Mucosa of stomach (tissue), 1 donor: Measurements from ENCODE around the gene PHF11.
"Not testable (repeated sequence)": the region's sequence is repeated elsewhere in the genome, so short reads cannot be mapped to it uniquely, and the experiment has no call there.

Experiments used
- H3K27me3 ChIP-seq: one replicate; pipeline ENCODE4 v1.7.0; 2013; ENCODE audit warnings: mild to moderate bottlenecking, low read length; ENCODE audit not compliant: control insufficient read depth, insufficient read depth
- H3K36me3 ChIP-seq: one replicate; pipeline ENCODE4 v1.7.0; 2013; ENCODE audit warnings: low read length; ENCODE audit not compliant: control insufficient read depth, insufficient read depth
- H3K4me1 ChIP-seq: one replicate; pipeline ENCODE4 v1.7.0; 2013; ENCODE audit warnings: mild to moderate bottlenecking, low read length; ENCODE audit not compliant: control insufficient read depth, insufficient read depth
- H3K4me3 ChIP-seq: one replicate; pipeline ENCODE4 v1.7.0; 2013; ENCODE audit warnings: low read length
- H3K9ac ChIP-seq: one replicate; pipeline ENCODE4 v1.7.0; 2013; ENCODE audit warnings: mild to moderate bottlenecking, low read length, moderate library complexity
- H3K9me3 ChIP-seq: one replicate; pipeline ENCODE4 v1.7.0; 2013; ENCODE audit warnings: mild to moderate bottlenecking, low read length, moderate library complexity; ENCODE audit not compliant: control insufficient read depth
- donor health status: Pancreatic carcinoma.

The PHF11 gene

DNA sequence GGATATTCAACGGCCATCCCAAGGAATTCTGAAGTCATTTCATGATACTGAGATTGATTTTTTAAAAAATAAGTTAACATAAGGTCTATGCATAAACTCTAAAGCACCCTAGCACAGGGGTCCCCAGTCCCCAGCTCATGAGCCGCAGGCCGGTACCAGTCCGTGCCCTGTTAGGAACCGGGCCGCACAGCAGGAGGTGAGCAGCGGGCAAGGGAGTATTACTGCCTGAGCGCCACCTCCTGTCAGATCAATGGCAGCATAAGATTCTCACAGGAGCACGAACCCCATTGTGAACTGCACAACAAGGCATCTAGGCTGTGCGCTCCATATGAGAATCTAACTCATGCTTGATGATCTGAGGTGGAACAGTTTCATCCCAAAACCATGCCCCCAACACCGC lies 58.6 kb downstream of the PHF11 start:
- H3K4me1 ChIP-seq: no peaks in the 10 kb centered on the region
- no peaks in the 10 kb centered on the region for H3K27me3 ChIP-seq
- no peak overlapping the region for H3K9ac ChIP-seq
- no peaks in the 10 kb centered on the region for H3K36me3 ChIP-seq
- no peaks in the 10 kb centered on the region for H3K9me3 ChIP-seq
- H3K4me3 ChIP-seq: no peak overlapping the region

DNA sequence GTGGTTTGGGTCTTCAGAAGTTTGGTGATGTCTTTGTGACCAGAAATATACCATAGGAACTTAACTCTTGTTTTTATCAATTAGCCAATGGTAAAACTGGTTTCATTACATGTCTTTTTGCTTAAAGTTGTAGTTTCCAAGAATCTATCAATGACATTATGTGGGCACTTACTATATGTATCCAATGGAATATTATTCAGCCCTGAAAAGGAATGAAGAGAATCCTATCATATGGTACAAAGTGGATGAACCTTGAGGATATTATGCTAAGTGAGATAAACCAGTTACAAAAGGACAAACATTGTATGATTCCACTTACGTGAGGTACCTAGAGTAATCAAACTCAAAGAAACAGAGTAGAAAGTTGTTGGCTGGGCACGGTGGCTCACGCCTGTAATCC lies 63.3 kb downstream of the PHF11 start:
- no peak overlapping the region for H3K4me3 ChIP-seq
- no peaks in the 10 kb centered on the region for H3K27me3 ChIP-seq
- no peaks in the 10 kb centered on the region for H3K9me3 ChIP-seq
- no peaks in the 10 kb centered on the region for H3K36me3 ChIP-seq
- H3K4me1 ChIP-seq: peaks cover 14% of the 10 kb centered on the region
- H3K9ac ChIP-seq: no peak overlapping the region

DNA sequence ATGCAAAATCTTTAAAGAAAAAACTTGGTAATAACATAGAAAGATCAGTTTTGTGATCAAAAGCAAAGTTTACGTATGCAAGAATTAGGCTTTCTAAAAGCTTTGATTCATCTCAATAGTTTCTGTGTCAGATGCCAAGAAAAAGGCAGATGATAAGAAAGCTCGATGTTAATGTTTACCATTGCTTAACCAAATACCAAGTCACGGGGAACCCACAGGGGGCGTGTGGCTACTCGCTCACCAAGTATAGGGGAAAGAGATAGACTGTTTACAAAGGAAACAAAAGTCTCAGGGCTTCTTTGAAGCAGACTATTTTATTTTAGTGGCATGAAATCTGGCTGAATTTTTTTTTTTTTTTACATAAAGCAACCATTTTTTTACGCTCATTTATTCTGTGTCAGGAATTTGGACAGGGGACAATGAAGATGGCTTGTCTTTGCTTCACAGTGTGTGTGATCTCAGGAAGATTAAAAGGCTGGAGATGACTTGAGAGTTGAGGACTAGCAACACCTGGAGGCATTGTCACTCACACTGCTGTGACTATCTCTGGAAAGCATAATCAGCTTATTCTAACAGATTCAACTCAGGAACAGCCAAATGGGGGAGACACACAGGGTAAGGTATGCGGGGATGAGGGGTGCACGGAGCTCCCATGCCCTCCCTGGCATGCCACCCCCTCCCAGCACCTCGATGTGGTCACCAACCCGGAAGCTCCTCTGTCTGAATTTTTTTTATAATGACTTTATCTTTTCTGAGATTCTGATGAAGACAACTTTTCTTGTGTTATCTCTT lies 64.7 kb downstream of the PHF11 start:
- Histone ChIP-seq H3K36me3 (no peaks in the 10 kb centered on the region), H3K27me3 (no peaks in the 10 kb centered on the region), H3K9ac (no peak overlapping the region), H3K9me3 (no peaks in the 10 kb centered on the region), H3K4me3 (no peak overlapping the region), H3K4me1 (peaks cover 14% of the 10 kb centered on the region)

DNA sequence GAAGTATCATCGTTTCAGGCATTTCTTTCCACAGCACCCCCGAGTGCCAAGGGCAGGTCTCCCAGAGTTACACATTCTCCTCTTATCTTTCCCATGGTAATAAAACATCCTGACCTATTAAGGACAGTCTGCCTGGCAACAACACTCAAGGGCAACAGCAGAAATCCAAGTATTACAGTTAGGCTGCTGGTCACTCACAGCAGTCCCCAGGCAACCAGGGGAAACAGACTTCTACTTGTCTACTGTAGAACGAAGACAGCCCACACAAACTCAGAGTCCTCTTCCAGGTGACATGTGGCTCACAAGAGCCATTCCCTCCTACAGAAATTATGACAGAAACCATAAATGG lies 65.3 kb downstream of the PHF11 start:
- H3K9me3 ChIP-seq: no peaks in the 10 kb centered on the region
- no peak overlapping the region for H3K9ac ChIP-seq
- no peak overlapping the region for H3K4me3 ChIP-seq
- no peaks in the 10 kb centered on the region for H3K36me3 ChIP-seq
- H3K4me1 ChIP-seq: peaks cover 14% of the 10 kb centered on the region
- no peaks in the 10 kb centered on the region for H3K27me3 ChIP-seq

DNA sequence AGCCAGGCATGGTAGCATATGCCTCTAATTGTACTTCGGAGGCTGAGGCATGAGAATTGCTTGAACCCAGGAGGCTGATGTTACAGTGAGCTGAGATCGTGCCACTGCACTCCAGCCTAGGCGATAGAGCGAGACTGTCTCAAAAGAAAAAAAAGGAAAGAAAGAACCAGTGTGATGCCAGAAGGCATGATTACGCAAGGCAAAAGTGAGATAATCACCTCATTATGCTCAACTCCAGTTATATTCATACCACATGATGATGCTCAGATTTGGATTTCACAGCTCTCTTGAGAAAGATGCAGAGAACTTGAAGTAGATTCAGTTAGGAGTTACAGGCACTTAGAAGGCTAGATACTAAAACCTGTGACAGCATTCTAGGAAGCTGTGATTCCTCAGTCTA lies 67.8 kb downstream of the PHF11 start:
- H3K9ac ChIP-seq: no peak overlapping the region
- H3K4me1 ChIP-seq: peaks cover 14% of the 10 kb centered on the region
- no peaks in the 10 kb centered on the region for H3K27me3 ChIP-seq
- no peak overlapping the region for H3K4me3 ChIP-seq
- H3K36me3 ChIP-seq: no peaks in the 10 kb centered on the region
- no peaks in the 10 kb centered on the region for H3K9me3 ChIP-seq

DNA sequence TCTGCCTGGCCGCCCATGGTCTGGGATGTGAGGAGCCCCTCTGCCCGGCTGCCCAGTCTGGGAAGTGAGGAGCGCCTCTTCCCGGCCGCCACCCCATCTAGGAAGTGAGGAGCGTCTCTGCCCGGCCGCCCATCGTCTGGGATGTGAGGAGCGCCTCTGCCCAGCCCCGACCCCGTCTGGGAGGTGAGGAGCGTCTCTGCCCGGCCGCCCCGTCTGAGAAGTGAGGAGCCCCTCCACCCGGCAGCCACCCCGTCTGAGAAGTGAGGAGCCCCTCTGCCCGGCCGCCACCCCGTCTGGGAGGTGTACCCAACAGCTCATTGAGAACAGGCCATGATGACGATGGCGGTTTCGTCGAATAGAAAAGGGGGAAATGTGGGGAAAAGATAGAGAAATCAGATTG lies 69.7 kb downstream of the PHF11 start:
- not testable (repeated sequence) for H3K9me3 ChIP-seq, H3K9ac ChIP-seq, H3K4me3 ChIP-seq, H3K4me1 ChIP-seq, H3K36me3 ChIP-seq, H3K27me3 ChIP-seq

DNA sequence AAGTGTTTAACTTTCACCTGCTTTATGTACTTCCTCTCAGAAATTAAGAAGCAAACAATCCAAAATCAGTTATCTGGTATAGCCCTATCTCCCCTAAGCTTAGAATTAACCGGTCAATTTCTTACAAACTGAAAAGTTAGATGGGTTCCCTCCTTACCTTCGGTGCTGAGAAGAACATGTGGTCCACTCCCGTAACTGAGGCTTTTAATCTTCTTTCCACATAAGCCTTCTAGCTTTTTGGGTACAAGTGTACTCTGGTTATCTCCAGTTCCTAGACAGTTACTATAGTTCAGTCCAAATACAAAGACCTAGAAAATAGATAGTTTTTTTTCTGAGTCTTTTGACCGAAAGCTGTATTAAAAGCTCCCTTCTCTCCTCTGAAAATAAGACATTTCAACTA lies 70.7 kb downstream of the PHF11 start:
- H3K9me3 ChIP-seq: no peaks in the 10 kb centered on the region
- H3K4me3 ChIP-seq: no peak overlapping the region
- no peak overlapping the region for H3K9ac ChIP-seq
- no peaks in the 10 kb centered on the region for H3K4me1 ChIP-seq
- H3K27me3 ChIP-seq: no peaks in the 10 kb centered on the region
- no peaks in the 10 kb centered on the region for H3K36me3 ChIP-seq

DNA sequence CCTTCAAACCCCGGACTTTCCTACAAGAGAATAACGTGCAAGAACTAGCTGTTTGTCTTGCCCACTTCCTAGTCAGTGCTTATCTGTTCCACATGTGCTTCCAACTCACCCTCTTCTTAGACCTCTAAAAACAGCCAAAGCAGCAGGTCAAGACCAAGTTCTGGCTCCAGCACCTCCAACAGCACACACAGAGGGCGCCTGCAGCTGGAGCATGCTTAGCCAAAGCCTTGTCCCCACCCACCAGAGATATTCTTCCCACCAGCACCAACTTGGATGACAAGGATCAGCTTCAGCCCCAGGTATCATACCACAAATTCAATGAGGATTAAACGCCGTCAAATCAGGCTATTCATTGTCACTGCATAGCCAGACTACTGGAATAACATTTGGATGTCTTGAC lies 71.7 kb downstream of the PHF11 start:
- H3K4me1 ChIP-seq: no peaks in the 10 kb centered on the region
- no peaks in the 10 kb centered on the region for H3K9me3 ChIP-seq
- no peaks in the 10 kb centered on the region for H3K27me3 ChIP-seq
- H3K9ac ChIP-seq: no peak overlapping the region
- H3K4me3 ChIP-seq: no peak overlapping the region
- no peaks in the 10 kb centered on the region for H3K36me3 ChIP-seq

DNA sequence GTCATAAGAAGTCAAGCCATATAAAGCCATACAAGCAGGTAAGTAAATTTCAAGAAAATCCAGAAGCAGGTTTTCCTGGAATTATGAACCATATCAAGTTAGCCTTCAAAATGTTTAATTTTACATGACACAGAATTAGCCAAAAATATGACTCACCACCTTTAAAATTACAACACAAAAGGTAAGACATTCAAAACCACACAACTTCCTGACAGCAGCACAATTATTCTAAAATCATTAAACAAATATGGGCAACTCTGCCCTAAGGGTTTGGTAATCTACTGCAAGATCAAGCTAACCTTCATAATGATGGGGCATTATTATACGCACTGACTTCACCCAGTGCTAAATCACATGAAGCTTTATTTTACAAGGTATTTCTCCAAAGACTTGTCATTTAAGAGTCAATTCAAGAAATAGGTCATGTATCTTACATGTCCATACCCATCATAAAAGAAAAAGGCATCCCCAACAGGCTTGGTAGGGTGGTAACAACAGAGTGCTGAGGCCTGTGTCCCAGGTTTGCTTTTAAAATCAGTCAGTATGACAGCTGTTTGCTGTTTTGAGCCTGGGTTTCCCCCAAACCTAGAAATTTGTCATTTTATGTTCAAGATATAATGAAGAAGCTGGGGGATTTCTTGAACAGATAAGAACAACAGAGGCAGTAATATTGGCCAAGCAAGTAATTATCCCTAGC lies 74.4 kb downstream of the PHF11 start:
- H3K4me3 ChIP-seq: no peak overlapping the region

DNA sequence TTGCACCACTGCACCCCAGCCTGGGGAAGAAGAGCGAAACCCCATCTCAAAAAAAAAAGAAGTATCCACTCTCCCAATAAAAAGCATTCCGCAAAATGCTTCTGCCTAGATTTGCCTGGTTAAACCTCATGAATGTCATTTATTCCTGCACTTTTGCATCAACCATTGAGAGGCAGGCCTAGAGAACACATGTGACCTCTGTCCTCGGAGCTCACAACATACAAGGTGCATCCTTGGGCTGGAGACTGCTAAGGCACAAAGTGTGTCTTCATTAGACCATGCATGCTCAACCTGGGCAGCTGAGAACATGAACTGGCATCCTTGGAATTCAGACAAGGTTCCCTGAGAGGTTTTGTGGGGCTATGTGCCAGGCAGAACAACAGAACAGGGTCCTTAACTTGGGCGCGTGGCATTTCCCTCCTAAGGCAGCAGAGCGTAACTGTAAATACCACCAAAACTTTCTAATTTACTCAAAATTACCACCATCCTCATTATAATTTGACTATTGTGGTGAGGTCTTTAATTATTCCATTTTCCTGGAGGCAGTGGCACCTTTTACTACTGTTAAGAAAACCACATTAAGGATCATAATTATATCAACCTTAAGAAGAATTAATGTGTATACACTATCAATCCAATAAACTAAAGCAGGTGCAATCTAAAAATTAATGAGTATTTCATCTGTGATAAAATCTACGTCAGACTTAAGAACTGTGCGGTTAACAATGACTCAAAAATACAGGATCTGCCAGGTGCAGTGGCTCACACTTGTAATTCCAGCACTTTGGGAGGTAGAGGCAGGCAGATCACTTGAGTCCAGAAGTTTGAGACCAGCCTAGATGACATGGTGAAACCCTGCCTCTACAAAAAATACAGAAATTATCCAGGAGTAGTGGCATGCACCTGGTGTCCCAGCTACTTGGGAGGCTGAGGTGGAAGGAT lies 75.8 kb downstream of the PHF11 start:
- Histone ChIP-seq H3K4me3 (no peak overlapping the region), H3K9ac (no peak overlapping the region), H3K36me3 (no peaks in the 10 kb centered on the region), H3K27me3 (no peaks in the 10 kb centered on the region), H3K4me1 (no peaks in the 10 kb centered on the region), H3K9me3 (no peaks in the 10 kb centered on the region)

More for the DNA sequence above, 74.4 kb downstream of the PHF11 start:
- Histone ChIP-seq H3K9me3 (no peaks in the 10 kb centered on the region), H3K4me1 (no peaks in the 10 kb centered on the region), H3K36me3 (no peaks in the 10 kb centered on the region), H3K27me3 (no peaks in the 10 kb centered on the region), H3K9ac (no peak overlapping the region)
